Smooth muscle cell of the brain vasculature (primary cell): ENCODE data around the gene INIP.
"Not testable (repeated sequence)": the region's sequence is repeated elsewhere in the genome, so short reads cannot be mapped to it uniquely, and the experiment has no call there.

Experiments used
- DNase-seq: peaks from one replicate; pipeline ENCODE4 v3.0.0-alpha.2; 2012; ENCODE audit warnings: low read depth, low spot score

The INIP gene

DNA sequence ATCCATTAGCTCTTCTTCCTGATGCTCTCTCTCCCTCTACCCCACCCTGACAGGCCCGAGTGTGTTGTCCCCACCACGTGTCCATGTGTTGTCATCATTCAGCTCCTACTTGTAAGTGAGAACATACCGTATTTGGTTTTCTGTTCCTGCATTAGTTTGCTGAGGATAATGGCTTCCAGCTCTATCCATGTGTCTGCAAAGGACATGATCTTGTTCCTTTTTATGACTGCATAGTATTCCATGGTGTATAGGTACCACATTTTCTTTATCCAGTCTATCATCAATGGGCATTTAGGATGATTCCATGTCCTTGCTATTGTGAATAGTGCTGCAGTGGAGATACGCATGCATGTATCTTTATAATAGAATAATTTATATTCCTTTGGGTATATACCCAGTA lies 44.7 kb downstream of the INIP start:
- not testable (repeated sequence) for DNase-seq

DNA sequence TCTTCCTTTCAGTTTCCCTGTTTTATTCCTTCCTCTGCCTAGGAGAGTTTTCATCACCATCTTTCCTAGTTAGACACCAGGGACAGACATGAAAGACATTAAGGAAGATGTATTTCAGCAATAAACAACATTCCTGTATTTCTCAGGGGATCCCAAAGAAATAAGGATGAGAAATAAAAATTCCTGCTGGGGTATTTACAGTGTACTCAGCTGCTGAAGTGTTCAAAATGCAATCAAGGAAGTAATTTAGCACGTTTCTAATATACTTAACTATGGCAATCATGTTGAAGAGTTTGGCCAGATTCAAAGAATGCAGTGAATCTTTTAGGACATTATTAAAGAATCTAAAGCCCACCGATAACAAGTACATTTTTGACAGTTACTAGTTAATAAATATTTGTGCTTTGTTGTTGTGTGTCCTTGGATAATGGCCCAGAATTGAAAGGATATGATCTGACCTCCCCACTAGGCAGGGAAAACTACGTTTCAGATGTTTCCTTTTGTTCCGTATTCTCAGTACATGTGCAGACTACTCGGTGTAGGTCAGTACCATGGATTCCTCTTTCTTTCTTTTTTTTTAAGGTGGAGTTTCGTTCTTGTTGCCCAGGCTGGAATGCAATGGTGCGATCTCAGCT lies 46.8 kb downstream of the INIP start:
- no peak for DNase-seq

DNA sequence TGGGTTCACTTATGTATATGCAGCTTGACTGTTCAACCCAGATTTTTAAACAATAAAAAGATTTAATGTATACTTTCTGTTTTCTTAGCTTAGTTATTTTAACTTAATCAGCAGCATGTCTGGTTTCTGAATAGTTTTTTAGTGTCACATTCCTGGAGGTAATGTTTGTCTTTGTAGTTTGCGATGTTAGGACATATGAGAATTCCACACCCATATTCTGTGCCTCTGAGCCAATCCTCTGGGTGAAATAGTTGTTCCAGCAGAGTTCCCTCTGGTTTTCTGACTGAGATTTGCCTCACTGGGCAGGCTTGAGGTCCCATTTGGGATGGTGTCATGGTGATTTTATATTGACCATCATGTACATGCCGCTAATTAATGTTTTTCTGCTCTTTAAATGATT lies 48.6 kb downstream of the INIP start:
- no peak for DNase-seq

DNA sequence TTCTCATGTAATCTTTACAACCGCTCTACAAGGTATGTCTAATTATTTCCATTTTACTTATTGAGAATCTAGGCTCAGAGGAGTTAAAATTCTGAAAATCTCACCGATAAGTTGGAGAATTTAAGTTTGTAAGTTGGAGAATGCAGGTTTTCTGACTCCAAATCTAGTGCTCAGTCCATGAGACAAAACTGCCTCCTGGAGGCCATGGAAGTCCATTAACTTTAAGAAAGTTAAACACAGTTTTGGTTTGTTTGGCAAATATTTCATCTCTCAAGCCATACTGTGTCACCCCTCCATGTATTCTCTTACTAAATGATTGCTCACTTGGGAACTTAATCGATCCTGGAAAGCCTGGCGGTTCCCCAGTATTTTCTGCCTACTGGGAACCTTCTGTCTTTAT lies 52.6 kb downstream of the INIP start:
- DNase-seq = no peak

DNA sequence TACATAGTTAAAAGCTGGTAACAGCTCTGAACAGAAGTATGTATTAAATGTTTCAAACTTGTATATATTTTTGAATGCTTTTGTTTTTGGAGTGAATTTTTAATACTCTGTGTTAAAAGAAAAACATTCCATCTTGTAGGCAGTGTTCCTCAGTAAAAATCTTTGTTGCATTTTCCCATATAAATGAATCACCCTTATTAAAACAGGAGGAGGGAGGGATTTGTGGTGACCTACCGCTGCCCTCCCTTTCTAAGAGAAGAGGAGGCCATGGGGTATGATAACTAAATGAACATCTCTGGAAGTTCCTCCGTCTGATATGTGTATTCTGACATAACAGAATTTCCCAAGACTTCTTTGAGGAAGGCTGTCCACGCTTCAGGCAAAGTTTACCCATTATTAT lies 53.4 kb downstream of the INIP start:
- no peak for DNase-seq

DNA sequence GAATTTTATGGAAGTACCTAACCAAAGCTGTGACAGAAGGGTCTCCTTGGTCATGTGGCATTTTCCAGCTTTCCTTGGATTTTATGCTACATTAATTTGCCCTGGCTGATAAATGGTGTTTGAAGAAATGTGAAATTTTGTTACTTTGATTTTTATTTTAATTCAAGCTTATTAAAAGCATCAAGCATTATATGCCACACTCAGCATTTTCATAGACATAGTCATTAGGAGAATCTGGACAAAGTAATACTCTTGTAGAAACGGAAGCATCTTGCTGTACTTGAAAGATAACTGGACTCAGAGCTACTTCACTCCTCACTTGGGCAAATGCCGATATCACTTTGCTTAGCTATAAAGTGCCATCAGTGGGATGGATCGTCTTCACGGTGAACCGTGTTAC lies 54.2 kb downstream of the INIP start:
- DNase-seq = no peak

DNA sequence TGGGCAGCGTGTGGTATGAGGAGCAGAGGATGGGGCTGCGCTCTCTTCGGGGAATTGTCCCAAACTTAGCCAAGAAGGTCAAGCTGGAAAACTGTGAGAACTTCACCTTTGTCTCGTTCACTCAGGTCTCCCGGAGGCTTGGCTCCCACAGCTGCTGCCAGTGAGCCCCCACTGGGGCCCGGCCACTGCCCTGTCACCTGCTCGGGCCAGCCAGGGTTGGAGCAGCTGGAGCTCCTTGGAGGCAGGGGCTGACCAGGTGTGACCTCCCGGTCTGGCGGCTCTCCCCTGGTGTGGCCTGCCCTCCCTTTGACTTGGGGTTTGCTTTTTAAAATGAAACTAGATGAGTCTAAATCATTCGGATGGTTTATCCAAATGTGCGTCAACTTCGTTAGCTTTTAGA lies 58.0 kb downstream of the INIP start:
- DNase-seq = no peak

DNA sequence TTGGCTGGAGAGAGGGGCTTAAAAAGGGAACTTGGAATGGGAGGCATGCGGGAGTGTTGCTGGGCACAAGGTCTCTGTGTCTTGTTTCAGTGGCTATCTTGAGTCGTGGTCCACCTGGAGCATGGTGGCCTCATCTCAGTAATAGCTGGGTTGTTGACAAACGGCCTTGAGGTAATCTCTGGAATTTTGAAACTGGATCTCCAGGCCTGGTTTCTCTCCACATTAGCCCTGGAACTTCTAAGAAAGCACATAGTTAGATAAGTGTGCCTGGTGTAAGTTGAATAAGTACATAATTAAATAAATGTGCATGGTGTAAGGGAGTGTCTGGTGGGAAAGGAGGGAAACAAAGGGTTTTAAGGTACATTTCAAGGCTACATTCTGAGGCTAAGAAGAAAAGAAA lies 62.2 kb downstream of the INIP start:
- no peak for DNase-seq

DNA sequence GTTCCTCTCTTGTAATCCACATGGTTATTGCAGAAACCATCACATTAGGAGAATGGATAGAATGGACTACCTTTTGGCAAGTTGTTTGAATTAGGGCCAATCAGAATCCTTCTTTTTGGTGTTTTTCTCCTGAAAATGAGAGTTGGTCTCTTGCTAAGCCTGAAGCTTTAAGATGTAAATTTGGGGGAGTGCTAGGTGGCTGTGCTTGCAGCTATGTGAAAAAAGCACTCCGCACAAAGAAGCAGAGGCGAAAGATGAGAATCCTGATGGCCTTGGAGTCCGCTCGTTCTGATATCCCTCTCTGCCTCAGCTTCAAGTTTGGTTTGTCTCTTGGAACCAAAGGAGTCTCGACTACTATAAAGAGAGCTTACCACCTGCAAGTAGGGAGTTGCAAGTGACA lies 63.6 kb downstream of the INIP start:
- no peak for DNase-seq

DNA sequence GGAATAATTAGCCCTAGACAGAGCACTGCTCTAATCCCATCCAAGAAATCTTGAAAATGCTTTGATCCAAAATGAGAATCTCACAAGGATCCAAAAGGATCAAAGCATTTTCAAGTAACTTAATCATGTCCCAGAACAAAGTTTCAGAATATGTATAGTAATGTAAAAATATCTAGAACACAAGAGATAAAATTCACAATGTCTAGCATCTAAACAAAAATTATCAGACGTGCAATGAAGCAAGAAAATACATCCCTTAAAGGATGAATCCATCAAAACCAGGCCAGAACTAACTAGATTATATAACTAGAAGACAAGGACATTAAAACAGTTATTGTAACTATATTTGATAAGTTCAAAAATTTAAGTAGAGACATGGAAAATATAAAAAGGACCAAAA lies 69.3 kb downstream of the INIP start:
- DNase-seq = no peak

DNA sequence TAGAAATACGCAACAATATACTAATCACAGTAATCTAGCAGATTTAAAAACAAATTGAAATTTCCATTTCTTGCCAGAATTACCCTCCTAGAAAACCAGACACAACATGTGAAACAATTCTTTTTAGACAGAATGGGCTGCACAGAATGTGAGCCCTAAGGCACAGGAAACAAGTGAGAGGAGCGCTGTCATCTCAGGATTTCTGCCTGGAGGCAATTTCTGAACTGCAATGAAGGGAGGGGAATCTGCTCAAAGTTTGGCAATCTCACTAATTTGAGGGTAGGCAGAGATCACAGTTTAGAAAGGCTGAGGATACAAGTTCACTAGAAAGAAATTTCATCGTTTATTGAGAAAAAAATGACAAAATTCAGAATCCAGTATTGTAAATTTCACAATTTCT lies 70.3 kb downstream of the INIP start:
- DNase-seq = no peak

DNA sequence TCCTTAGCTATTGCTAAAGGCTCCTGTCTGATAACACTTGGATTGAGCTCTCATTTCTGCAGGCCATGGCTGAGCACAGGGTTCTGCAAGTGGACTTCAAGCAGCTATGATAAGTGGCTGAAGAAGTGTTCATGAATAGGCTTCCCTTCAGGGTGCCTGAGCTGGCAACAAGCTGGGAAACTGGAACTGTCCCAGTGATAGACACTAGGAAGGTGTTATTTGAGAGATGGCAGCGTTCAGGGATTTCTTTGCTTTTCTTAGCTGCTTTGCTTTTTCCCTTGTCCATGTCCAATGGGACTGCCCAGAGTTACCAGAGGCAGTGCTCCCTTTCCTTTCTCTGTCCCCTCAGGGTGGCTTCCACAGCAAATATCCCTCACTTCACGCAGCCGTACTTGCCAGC lies 75.8 kb downstream of the INIP start:
- no peak for DNase-seq

DNA sequence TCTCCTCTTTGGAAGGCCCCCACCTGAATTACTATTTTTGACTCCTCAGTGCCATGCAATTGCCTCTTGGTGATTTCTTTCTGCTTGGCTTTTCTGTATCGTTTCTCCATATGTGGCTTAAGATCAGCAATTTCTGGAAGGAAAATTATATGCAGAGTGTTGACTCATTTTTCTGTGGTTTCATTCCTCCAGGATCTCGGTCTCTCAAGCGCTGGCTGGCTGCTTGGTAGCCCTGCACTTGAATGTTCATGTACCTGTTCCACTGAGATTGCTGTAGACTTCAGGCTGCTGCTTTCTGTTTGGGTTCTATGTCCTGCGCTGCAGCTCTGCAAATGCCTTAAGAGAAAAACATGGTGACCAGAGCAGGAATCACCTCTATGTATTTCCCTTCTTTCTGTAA lies 77.6 kb downstream of the INIP start:
- no peak for DNase-seq
